Fibroblast of skin of scalp (primary cell): Measurements from ENCODE around the gene ACER3.
"Not testable (repeated sequence)": the region's sequence is repeated elsewhere in the genome, so short reads cannot be mapped to it uniquely, and the experiment has no call there.

Experiments
- DNase-seq: peaks from one replicate; pipeline ENCODE4 v3.0.0-alpha.2; 2013

The ACER3 gene

DNA sequence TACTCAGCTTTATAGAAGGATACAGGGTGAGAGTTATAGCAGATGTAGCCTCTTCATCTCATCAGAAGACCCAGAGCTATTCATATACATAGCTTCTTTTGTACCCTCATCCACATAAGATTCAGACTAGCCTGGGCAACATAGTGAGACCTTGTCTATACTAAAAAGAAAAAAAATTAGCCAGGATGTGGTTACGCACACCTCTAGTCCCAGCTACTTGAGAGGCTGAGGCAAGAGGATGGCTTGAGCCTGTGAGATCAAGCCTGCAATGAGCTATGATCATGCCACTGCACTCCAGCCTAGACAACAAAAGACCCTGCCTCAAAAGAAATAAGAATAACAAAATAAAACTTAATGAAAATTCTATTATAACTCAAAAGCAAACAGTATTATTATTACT lies 136.8 kb downstream of the ACER3 start:
- DNase-seq, result no peak

DNA sequence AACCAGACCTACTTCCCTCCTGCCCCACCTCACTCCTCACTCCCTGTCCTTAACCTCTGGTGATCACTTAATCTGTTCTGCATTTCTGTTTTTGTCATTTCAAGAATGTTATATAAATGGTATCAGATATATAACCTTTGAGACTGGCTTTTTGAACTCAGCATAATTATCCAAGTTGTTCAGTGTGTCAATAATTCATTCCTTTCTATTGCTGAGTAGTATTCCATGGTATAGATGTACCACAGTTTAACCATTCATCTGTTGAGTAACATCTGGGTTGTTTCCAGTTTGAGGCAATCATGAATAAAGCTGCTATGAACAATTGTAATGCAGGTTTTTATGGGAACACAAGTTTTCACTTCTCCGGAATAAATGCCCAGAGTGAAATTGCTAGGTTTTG lies 138.9 kb downstream of the ACER3 start:
- DNase-seq, result no peak

DNA sequence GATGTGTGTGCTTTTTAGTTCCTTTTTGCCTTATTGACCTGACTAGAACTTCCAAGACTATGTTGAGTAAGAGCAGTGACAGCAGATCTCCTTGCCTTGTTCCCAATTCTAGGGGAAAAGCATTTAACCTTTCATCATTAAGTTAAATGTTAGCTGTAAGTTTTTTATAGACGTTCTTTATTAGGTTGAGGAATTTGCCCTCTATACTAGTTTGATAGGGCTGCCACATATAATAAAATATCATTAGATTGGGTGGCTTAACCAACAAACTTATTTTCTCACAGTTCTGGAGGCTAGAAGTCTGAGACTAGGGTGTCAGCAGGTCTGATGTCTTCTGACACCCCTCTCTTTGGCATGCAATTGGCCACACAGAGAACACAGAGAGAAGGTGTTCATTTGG lies 140.9 kb downstream of the ACER3 start:
- no peak for DNase-seq

DNA sequence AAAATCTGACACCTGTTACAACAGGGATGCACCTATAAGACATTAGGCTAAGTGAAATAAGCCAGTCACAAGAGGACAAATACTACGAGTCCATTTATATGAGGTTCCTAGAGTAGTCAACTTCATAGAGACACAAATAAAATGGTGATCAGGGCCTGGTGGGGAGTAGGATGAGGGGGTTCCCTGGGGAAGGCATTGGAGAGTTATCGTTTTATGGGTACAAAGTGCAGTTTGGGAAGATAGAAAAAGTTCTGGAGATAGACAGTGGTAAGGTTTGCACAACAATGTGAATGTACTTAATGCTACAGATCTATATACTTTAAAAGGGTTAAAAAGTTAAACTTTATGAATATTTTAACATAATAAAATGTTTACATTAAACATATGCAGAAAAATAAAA lies 142.1 kb downstream of the ACER3 start:
- no peak for DNase-seq

DNA sequence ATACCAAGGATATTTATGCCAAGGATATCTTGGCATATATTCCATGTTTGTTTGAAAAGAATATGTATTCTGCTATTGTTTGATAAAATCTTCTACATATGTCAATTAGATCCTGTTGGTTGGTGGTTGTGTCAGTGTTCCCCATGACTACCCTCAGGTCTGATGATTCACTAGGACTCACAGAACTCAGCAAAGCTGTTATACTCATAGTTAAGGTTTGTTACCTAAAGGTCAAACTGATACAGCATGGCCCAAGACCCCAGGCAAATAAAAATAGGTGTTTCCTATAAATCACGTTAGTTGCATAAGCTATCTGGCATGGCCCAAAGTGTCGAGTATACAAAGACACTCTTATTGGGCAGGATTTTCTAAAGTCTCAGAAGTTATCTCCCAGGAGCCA lies 143.2 kb downstream of the ACER3 start:
- DNase-seq, result no peak

DNA sequence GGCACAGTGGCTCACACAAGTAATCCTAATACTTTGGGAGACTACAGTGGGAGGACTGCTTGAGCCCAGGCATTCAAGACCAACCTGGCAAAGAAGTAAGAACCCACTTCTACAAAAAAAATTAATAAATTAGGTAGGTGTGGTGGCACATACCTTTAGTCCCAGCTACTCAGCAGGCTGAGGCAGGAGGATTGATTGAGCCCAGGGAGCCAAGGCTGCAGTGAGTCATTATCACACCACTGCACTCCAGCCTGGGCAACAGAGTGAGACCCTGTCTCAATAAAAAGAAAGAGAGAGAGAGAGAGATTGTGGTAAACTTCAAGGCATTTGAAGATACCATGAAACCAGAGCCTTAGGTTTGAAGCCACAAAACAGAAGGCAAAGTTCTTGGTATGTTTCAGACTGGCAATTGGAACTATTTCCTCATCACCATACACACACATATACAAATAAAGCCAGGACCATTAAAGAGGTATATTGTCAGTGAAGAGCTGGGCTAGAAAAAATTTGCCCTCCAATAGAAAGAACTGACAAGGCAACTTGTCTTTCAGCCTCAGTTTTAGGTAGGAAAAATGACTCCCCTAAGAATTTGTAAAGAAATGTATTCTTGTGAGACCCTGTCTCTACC lies 148.9 kb downstream of the ACER3 start:
- no peak for DNase-seq

DNA sequence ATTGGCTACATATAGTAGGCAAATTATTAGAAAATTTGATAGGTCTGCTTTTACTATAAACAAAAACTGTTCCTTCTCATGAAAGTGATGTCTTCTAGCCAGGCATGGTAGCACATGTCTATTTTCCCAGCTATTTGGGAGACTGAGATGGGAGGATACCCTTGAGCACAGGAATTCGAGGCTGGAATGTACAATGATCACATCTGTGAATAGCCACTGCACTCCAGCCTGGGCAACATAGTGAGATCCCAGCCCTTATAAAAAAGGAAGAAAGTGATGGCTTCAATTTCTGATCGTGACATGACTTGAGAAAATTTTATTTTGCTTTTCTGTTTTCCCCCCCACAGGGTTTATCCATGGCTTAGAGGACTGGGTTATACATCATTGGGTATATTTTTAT lies 154.0 kb downstream of the ACER3 start:
- no peak for DNase-seq

DNA sequence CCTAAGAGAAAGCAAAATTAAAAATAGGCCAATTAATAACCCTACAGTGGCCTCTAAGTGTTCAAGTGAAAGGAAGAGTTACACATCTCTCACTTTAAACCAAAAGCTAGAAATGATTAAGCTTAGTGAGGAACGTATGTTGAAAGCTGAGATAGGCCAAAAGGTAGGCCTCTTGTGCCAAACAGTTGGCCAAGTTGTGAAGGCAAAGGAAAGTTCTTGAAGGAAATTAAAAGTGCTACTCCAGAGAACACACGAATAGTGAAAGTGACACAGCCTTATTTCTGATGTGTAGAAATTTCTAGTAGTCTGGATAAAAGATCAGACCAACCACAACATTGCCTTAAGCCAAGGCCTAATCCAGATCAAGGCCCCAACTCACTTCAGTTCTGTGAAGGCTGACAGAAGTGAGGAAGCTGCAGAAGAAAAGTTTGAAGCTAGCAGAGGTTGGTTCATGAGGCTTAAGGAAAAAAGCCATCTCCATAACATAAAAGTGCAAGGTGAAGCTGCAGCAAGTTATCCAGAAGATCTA lies 157.7 kb downstream of the ACER3 start:
- DNase-seq, result not testable (repeated sequence)

DNA sequence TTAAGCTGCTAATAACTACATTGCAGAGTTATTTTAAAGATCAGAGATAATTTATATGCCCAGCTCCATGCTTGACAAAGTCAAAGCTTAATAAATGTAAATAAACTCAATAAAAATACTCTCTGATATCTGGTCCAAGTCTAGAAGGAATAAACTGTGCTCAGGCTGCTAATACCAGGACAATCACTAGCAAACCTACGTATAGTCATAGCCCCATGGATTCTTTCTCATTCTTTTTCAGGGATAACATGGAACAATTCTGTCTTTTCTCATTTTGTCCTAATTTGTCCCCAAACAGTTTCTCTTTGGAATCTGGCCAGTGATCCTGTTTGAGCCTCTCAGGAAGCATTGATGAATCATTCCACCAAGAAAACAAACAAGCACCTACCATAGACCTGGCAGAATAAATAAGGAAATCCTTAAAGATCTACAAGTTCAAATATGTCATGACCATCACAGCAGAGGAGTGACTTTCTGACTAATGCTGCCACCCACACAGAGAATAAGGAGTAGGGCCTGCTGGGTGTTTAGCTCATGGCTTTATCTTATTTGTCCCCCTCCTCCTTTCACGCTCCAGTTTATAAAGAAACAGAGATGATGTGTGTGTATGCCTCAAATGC lies 159.4 kb downstream of the ACER3 start:
- peak; percentile 6 for DNase-seq

DNA sequence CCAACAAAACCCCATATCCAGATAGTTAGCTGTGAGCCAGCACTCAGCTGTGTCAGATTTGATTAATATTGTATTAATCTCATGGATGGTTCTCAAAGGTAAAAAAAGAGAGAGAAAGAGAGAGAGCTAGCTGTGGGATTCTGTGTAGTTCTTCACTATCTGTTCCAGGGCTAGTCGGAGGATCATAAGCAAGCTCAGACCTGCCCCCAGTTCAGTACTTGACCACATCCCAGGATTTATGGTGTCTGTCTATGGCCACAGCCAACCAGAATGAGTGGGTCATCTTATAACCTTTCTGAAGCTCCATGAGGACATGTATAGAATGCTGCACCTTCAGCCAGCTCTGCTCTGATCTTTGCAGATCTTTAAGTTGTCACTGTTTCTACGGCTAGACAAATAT lies 160.0 kb downstream of the ACER3 start:
- no peak for DNase-seq

DNA sequence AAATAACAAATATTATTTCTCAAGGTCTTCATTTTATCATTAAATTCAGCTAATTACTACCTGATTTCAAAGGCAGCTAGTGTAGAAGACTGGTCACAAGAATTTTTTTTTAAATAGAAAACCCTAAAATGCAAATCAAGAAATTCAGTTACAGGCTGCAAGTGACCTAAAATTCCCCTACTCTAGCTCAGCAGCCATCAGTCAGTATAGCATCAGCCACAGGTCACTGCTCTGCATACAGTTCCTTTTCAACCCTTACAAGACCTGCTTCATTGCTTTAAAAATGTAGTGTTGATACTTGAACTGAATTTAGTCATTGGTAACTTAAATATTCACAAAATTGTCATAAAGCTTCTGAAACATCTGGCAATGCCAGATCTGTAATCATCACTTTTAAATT lies 164.0 kb downstream of the ACER3 start:
- DNase-seq, result no peak

DNA sequence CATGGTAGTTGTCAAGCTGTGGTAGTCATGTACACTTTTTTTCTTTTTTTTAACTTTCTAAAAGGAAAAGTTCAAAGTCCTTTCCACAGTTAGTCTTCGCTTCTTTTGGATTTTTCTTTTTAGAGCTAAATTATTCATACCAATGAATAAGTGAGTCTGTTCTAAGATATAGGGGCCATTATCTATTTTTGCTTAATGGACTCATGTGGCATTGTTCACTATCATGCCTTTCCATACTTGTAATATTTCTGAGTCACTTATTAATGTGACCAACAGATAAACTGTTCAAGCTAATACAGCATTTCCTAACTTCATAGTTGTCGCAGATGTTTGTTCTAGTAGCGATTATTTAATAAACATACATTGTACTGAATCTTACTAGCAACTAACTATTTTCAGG lies 165.5 kb downstream of the ACER3 start:
- no peak for DNase-seq

DNA sequence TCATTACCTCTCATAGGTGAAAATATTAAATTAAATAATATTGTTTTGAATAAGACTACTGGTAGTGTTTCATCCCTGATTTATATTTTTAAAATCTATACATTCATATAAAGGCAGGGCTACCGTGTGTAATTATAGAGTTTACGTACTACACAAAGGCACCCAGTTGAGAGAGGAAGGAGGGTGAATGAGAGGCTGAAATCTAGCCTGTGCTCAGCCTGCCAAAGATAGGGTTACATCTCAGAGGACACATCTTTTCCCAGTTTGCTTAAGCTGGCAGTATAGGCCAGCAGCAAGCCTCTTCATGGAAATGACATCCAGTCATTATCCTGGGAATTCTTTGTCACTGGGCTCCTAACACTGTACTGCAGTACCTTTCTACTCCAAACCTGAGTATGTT lies 166.0 kb downstream of the ACER3 start:
- no peak for DNase-seq

DNA sequence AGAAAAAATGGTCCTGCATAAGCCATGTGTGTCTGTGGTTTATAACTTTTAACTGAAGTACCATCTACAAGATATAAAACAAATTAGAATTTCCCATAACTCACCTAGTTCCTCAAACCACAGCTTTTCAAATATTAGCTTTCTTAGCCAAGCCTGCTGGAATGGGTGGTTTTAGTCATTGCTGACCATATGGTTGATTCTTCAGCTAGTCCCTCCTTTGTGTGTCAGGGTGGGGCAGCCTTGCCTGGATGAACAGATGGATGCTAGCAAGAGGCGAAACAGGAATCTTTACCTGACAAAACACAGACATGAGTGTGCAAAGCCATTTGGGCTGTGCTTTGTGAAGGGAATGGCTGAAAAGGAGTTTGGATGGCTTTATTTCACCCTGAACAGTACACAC lies 166.6 kb downstream of the ACER3 start:
- DNase-seq, result no peak

DNA sequence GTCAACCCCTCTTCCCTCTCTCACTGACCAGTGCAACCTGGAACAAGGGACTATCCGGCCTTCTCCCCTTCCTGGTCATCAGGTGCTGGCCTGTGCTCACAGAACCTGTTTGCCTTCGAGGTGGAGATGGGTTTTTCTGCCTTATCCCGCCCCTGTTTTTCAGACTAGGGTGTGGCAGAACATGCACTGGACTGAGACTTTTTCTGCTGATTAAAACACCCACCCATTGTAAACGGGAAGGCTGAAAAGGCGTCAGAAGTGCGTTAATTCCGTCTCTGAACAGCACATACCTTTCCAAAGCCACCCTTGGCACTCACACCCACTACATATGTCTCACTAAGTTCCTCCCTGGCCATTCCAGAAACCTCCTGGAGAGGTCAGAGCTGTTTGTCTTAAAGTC lies 169.1 kb downstream of the ACER3 start:
- no peak for DNase-seq

DNA sequence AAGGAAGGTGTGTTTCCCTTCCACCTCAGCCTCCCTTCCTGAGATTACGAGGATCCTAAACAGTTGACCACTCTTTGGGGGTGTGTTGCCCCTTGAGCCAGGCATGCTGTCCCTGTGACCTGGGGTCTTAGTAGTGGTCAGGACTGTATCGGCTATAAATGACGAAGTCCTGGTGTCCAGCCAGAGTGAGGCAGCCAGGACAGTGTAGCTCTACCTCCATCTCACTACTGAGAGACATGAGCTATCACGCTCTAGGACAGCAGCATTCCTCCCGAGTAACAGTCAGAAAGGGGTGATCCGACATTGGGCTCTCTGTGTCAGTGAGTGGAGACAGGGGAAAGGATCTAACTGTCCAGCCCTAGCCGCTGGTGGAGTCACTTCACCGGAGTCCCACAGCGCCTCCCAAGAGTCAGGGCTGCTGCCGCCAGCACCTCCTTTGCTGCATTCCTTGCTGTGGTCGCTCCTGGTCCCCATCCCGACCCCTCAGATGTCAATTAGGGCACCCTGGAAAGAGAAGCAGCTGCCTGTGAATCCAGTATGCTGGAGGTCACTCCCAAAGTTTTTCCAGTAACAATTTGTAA lies 170.2 kb downstream of the ACER3 start:
- DNase-seq, result no peak

DNA sequence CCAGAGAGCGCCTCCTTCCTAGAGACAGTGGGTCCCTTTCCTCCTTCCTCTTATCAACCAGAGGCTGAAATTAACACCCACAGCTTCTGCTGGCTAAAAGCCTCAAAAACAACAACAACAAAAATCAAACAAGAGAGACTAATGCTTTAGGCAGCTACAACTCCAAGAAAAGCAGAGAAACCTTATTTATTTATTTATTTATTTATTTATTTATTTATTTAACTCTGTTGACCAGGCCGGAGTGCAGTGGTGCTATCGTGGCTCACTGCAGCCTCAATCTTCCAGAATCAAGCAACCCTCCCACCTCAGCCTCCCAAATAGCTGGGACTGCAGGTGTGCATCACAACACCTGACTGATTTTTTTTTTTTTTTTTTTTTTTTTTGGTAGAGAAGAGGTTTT lies 170.9 kb downstream of the ACER3 start:
- DNase-seq, result no peak

DNA sequence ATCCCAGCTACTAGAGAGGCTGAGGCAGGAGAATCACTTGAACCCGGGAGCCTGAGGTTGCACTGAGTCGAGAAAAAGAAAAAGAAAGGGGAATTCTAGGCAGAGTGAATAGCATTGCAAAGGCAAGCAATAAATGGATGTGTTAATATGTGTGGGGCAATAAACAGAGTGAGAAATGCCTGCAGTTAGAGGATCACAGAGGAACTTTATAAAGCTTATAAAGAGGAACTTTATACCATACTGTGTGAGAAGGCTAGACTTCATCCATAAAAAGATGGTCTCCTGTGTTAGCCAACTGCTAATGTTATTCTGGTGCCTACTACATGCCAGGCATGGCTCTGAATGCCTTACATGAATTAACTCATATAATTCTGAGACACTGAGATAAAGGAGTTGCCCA lies 174.3 kb downstream of the ACER3 start:
- DNase-seq, result no peak

DNA sequence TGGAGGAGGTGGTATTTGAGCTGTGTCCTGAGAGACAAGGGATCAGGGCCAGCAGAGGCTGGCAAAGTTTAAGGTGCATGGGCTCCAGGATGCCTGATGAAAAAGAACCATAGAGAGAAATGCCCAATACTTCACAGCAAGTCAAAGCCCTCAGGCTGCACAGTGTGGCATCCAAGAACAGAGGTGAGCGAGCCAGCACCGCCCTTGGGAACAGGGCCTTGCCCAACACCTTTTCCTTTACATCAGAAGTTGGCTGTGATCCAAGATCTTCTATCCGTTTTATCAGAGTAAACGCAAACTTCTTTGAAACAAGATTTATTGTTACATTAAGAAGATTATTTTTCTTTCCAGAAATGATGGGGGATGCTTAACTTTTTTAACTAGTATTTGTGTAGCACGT lies 174.9 kb downstream of the ACER3 start:
- no peak for DNase-seq

DNA sequence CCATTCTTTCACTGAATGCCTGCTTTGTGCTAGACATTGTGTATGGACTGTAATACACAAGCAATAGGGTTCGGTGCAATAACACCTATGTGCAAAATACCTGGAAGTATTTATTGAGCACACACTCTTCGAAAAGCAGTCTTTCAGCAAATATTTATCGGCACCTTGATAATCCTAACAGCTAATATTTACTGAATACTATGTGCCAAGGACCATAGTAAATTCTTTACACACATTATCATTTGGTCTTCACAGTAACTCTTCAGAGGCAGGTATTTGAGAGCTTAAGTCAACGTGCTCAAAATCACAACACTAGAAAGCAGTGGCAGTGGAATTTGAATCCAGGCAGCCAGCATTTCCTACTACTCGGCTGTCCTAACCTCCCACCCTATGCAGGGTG lies 175.7 kb downstream of the ACER3 start:
- DNase-seq, result no peak

DNA sequence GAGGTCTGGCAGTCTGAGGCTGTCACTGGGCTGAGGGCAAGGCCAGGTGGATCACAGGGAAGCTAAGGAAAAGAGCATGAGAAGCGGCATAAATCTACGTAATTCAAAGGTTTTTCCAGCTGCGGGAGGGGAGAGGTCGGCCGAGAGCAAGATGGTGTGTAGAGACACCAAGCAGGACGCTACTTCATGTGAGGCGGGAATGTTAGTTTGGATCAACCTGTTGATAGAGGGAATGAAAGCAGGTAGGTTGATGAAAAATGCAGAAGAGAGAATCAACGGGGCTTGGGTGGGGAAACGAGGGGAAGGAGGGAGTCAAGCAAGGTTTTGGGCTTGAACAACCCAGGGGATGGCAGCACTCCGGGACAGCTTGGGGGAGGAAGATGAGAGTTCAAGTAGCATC lies 176.3 kb downstream of the ACER3 start:
- no peak for DNase-seq

DNA sequence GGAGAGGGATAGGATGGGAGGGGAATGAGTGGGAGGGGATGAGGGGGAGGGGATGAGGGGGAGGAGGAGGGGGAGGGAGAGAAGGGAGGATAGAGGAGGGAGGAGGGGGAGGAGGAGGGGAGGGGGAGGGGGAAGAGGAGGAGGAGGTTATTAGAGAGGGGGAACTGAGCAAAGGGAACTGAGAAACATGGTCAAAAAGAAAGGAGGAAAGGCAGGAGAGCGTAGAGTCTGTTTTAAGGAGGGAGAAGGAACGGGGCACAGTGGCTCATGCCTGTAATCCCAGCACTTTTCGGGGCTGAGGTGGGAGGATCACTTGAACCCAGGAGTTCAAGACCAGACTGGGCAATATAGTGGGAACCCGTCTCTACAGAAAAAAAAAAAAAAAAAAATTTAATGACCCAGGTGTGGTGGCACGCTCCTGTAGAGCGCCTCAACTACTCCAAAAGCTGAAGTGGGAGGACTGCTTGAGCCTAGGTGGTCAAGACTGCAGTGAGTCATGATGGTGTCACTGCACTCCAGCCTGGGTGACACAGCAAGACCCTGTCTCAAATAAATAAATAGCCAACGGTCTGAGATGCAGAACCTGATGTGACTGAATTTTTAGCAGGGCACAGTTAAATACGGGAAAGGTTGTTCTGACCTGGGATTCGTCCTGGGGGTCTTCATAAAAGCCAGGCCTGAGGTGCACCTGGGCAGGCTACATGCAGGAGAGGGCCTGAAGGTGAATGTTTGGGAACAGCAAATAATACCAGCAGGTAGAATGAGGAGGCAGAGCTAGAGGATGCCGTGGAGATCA lies 177.5 kb downstream of the ACER3 start:
- no peak for DNase-seq

DNA sequence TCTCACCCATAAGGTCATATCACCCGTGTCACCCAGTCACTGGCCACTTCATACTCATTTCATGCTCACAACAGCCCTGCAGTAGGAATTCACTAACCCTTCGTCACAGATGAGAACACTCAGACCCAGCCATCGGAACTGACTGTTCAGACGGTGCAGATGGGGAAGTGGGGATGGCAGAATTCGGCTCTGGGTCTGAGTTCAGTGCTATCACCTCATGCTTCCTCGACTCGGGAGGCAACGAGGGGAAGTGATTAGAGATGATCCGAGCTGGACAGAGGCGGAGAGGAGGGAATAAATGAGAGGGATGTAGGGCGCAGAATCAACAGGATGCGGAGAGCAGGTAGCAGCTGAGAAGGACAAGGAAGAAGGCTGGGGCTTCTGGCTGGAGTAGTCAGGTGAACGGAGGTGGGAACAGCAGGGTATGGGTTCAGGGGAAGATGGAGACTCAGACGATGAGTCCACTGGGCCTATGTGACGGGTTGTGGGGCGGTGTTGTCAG lies 178.2 kb downstream of the ACER3 start:
- no peak for DNase-seq
